Activated naive CD4-positive, alpha-beta T cell treated with anti-CD3 and anti-CD28 coated beads, Interleukin-2, amount 50 U/mL, for 72 hours (primary cell): ENCODE data around the gene TUBB1. TPM values are rescaled to one million over a fixed set of nuclear protein-coding genes. Genes with fewer than 3 reads are reported as not detected.
A peak's percentile ranks its signal among the peaks of the same experiment; 100 is the strongest.

Source experiments
- ATAC-seq, 2 donors: fragments of 150-1000 bp; cut with Tn5 transposase; 2 replicates each; pipeline ENCODE4 v1.10.0; 2021; ENCODE audit warnings: mild to moderate bottlenecking in 2 of 2, moderate library complexity in 2 of 2
- DNase-seq, 2 donors: peaks; one replicate each; pipeline ENCODE4 v3.0.0; 2021 to 2022; ENCODE audit warnings: low spot score in 2 of 2
- H3K27ac Mint-ChIP-seq, 2 donors: one replicate each; pipeline ENCODE4 v1.8.0; 2022; ENCODE audit warnings: mild to moderate bottlenecking in 2 of 2, mixed read lengths in 2 of 2
- H3K36me3 Mint-ChIP-seq, 2 donors: one replicate each; pipeline ENCODE4 v1.8.0; 2022; ENCODE audit warnings: mixed read lengths in 2 of 2
- H3K9me3 Mint-ChIP-seq, 2 donors: one replicate each; pipeline ENCODE4 v1.8.0; 2022; ENCODE audit warnings: mixed read lengths in 2 of 2
- total RNA-seq, 2 donors: library from RNA; stranded (reverse); gene quantifications; one replicate each; pipeline ENCODE4 v1.2.3, GENCODE V29; 2022

The TUBB1 gene
- total RNA-seq, 2 donors from 2014 or later, result 0.09 TPM; not detected in 1

- ATAC-seq, result peak in 1 of 2 donors; percentile 43
- Mint-ChIP-seq H3K9me3 (no peaks in the 10 kb centered on the region), H3K36me3 (peaks cover 33 to 46% of the 10 kb centered on the region in 2 donors), H3K27ac (peak overlapping the region in 1 of 2 donors; percentile 75)
- DNase-seq, result peak in 1 of 2 donors; percentile 25
Observed at GRCh38 chr20:58986286-58986967, 32.8 kb upstream of the TUBB1 start.

- ATAC-seq, result peak in 1 of 2 donors; percentile 83
- Mint-ChIP-seq H3K27ac (peak overlapping the region in 1 of 2 donors; percentile 75), H3K9me3 (no peaks in the 10 kb centered on the region), H3K36me3 (peaks cover 38 to 50% of the 10 kb centered on the region in 2 donors)
- no peak for DNase-seq
Observed at GRCh38 chr20:58986968-58987517, 32.2 kb upstream of the TUBB1 start.

- ATAC-seq, result no peak
- peaks cover 30 to 48% of the 10 kb centered on the region in 2 donors for H3K36me3 Mint-ChIP-seq
- no peak for DNase-seq
- no peaks in the 10 kb centered on the region for H3K9me3 Mint-ChIP-seq
- H3K27ac Mint-ChIP-seq, result peak overlapping the region in 1 of 2 donors; percentile 88
Observed at GRCh38 chr20:58987790-58988564, 31.3 kb upstream of the TUBB1 start.

GRCh38 chr20:58988565-58988882 lies 30.7 kb upstream of the TUBB1 start:
- Mint-ChIP-seq H3K36me3 (peaks cover 30 to 47% of the 10 kb centered on the region in 2 donors), H3K9me3 (no peaks in the 10 kb centered on the region)
- ATAC-seq, result no peak

GRCh38 chr20:58989196-58989595 lies 30.0 kb upstream of the TUBB1 start:
- DNase-seq, result peak in 1 of 2 donors; percentile 23
- no peak for ATAC-seq
- Mint-ChIP-seq H3K9me3 (no peaks in the 10 kb centered on the region), H3K27ac (peak overlapping the region in 1 of 2 donors; percentile 72), H3K36me3 (peaks cover 30 to 41% of the 10 kb centered on the region in 2 donors)

More at GRCh38 chr20:58988565-58988882, 30.7 kb upstream of the TUBB1 start:
- DNase-seq, result peak in 1 of 2 donors; percentile 34
- H3K27ac Mint-ChIP-seq, result peak overlapping the region in 1 of 2 donors; percentile 72

- DNase-seq (no peak), ATAC-seq (no peak)
- H3K36me3 Mint-ChIP-seq, result peaks cover 30 to 48% of the 10 kb centered on the region in 2 donors
- H3K27ac Mint-ChIP-seq, result peak overlapping the region; percentile 49 to 72
- no peaks in the 10 kb centered on the region for H3K9me3 Mint-ChIP-seq
Observed at GRCh38 chr20:58990651-58991445, 28.4 kb upstream of the TUBB1 start.

GRCh38 chr20:58991715-58992114 lies 27.5 kb upstream of the TUBB1 start:
- no peak for DNase-seq

GRCh38 chr20:58992911-58993310 lies 26.3 kb upstream of the TUBB1 start:
- no peak overlapping the region for H3K27ac Mint-ChIP-seq

More at GRCh38 chr20:58991715-58992114, 27.5 kb upstream of the TUBB1 start:
- H3K27ac Mint-ChIP-seq, result peak overlapping the region; percentile 49 to 91
- H3K36me3 Mint-ChIP-seq, result peaks cover 29 to 44% of the 10 kb centered on the region in 2 donors
- H3K9me3 Mint-ChIP-seq, result no peaks in the 10 kb centered on the region
- no peak for ATAC-seq

GRCh38 chr20:58993332-58994248 lies 25.6 kb upstream of the TUBB1 start:
- Mint-ChIP-seq H3K9me3 (no peaks in the 10 kb centered on the region), H3K36me3 (peaks cover 18 to 35% of the 10 kb centered on the region in 2 donors), H3K27ac (peak overlapping the region in 1 of 2 donors; percentile 60)
- DNase-seq, result no peak
- peak in 1 of 2 donors; percentile 32 for ATAC-seq

More at GRCh38 chr20:58992911-58993310, 26.3 kb upstream of the TUBB1 start:
- Mint-ChIP-seq H3K36me3 (peaks cover 20 to 39% of the 10 kb centered on the region in 2 donors), H3K9me3 (no peaks in the 10 kb centered on the region)
- DNase-seq, result no peak
- ATAC-seq, result no peak

GRCh38 chr20:58994390-58995159 lies 24.7 kb upstream of the TUBB1 start:
- ATAC-seq (no peak), DNase-seq (no peak)
- peak overlapping the region in 1 of 2 donors; percentile 60 for H3K27ac Mint-ChIP-seq
- H3K9me3 Mint-ChIP-seq, result no peaks in the 10 kb centered on the region
- peaks cover 10 to 26% of the 10 kb centered on the region in 2 donors for H3K36me3 Mint-ChIP-seq

- no peaks in the 10 kb centered on the region for H3K9me3 Mint-ChIP-seq
- H3K36me3 Mint-ChIP-seq, result peaks cover 7 to 26% of the 10 kb centered on the region in 2 donors
- ATAC-seq, result peak in 1 of 2 donors; percentile 20
- peak overlapping the region; percentile 36 to 40 for H3K27ac Mint-ChIP-seq
- no peak for DNase-seq
Observed at GRCh38 chr20:58995461-58996225, 23.6 kb upstream of the TUBB1 start.

GRCh38 chr20:58996226-58996611 lies 23.0 kb upstream of the TUBB1 start:
- Mint-ChIP-seq H3K27ac (peak overlapping the region in 1 of 2 donors; percentile 36), H3K36me3 (peaks cover 6 to 23% of the 10 kb centered on the region in 2 donors), H3K9me3 (no peaks in the 10 kb centered on the region)
- ATAC-seq (no peak), DNase-seq (no peak)

GRCh38 chr20:58997141-58997770 lies 22.0 kb upstream of the TUBB1 start:
- peaks cover 0 to 17% of the 10 kb centered on the region in 2 donors for H3K36me3 Mint-ChIP-seq
- no peak for DNase-seq
- H3K9me3 Mint-ChIP-seq, result no peaks in the 10 kb centered on the region
- H3K27ac Mint-ChIP-seq, result no peak overlapping the region
- no peak for ATAC-seq

- Mint-ChIP-seq H3K9me3 (no peaks in the 10 kb centered on the region), H3K36me3 (peaks cover 0 to 14% of the 10 kb centered on the region in 2 donors)
- ATAC-seq, result no peak
Observed at GRCh38 chr20:58998656-58999055, 20.6 kb upstream of the TUBB1 start.

More at GRCh38 chr20:58998656-58999055, 20.6 kb upstream of the TUBB1 start:
- DNase-seq, result no peak
- H3K27ac Mint-ChIP-seq, result no peak overlapping the region
